ENCODE data around the gene PBX4.

PBX4 gene

GRCh38 chr19:19649155-19649554 is 30.7 kb upstream of the PBX4 start:
- DNase-seq: no peak

- DNase-seq: no peak
Observed at GRCh38 chr19:19647037-19647835, 28.7 kb upstream of the PBX4 start.

- DNase-seq: no peak
Observed at GRCh38 chr19:19645233-19645870, 26.9 kb upstream of the PBX4 start.

GRCh38 chr19:19644054-19644388 is 25.5 kb upstream of the PBX4 start:
- no peak for DNase-seq

GRCh38 chr19:19643158-19644053 is 24.9 kb upstream of the PBX4 start, which contains the start of gene GMIP:
Gene GMIP, minus strand, starts transcription at chr19:19643657. Its CDS starts 128 bp downstream, at chr19:19643529.
- DNase-seq: peak; percentile 7

- no peak for DNase-seq
Observed at GRCh38 chr19:19642506-19643157, 24.1 kb upstream of the PBX4 start.

- no peak for DNase-seq
Observed at GRCh38 chr19:19637523-19638251, 19.2 kb upstream of the PBX4 start.

GRCh38 chr19:19637186-19637522 is 18.7 kb upstream of the PBX4 start:
- no peak for DNase-seq

- DNase-seq: no peak
Observed at GRCh38 chr19:19636573-19637185, 18.2 kb upstream of the PBX4 start.

GRCh38 chr19:19635313-19635702 is 16.8 kb upstream of the PBX4 start:
- no peak for DNase-seq

GRCh38 chr19:19634516-19635312 is 16.2 kb upstream of the PBX4 start:
- no peak for DNase-seq

- no peak for DNase-seq
Observed at GRCh38 chr19:19633711-19634515, 15.4 kb upstream of the PBX4 start.

GRCh38 chr19:19632661-19633060 is 14.2 kb upstream of the PBX4 start:
- no peak for DNase-seq

GRCh38 chr19:19631346-19631745 is 12.9 kb upstream of the PBX4 start:
- DNase-seq: no peak

- DNase-seq: no peak
Observed at GRCh38 chr19:19630426-19630825, 11.9 kb upstream of the PBX4 start.

GRCh38 chr19:19630062-19630414 is 11.6 kb upstream of the PBX4 start:
- DNase-seq: no peak

- no peak for DNase-seq
Observed at GRCh38 chr19:19628501-19629134, 10.1 kb upstream of the PBX4 start.

- no peak for DNase-seq
Observed at GRCh38 chr19:19627621-19628500, 9.4 kb upstream of the PBX4 start, which contains the start of gene LPAR2. Gene LPAR2, minus strand, starts transcription at chr19:19628220. Its CDS starts 945 bp downstream, at chr19:19627275.

Data from SIG-M5 (cell line).